ENCODE data around the gene VDR.

Gene VDR

GRCh38 chr12:47822863-47823262 lies 81.9 kb downstream of the VDR start:
- no peak for ATAC-seq
- TF ChIP-seq ZFP3 (CRISPR knock-in tag; IDR thresholded peaks at IDR 0.05): no peak
- TF ChIP-seq ESRRG (CRISPR knock-in tag; IDR thresholded peaks at IDR 0.05): no peak
- no peak for TF ChIP-seq CSDC2 (CRISPR knock-in tag; IDR thresholded peaks at IDR 0.05)
- no peak for TF ChIP-seq ZC3H10 (CRISPR knock-in tag; IDR thresholded peaks at IDR 0.05)
- no peak for TF ChIP-seq ZNF565 (CRISPR knock-in tag; conservative IDR thresholded peaks at IDR 0.05; ENCODE audit: low read depth)
- TF ChIP-seq GLIS3 (CRISPR knock-in tag; IDR thresholded peaks at IDR 0.05): no peak
- no peak for TF ChIP-seq SNAI2 (CRISPR knock-in tag; IDR thresholded peaks at IDR 0.05)
- TF ChIP-seq TSHZ2 (CRISPR knock-in tag; IDR thresholded peaks at IDR 0.05): no peak
- no peak for TF ChIP-seq ZFP30 (CRISPR knock-in tag; IDR thresholded peaks at IDR 0.05)
- TF ChIP-seq ISL1 (CRISPR knock-in tag; IDR thresholded peaks at IDR 0.05): no peak
- no peak for TF ChIP-seq BACH2 (CRISPR knock-in tag; IDR thresholded peaks at IDR 0.05; ENCODE audit: borderline replicate concordance)
- TF ChIP-seq CREB5 (CRISPR knock-in tag; IDR thresholded peaks at IDR 0.05; ENCODE audit: low read depth): no peak

GRCh38 chr12:47822401-47822800 lies 82.4 kb downstream of the VDR start:
- no peak for ATAC-seq
- TF ChIP-seq POU6F1 (CRISPR knock-in tag; IDR thresholded peaks at IDR 0.05; ENCODE audit: borderline replicate concordance, low read depth): no peak
- no peak for TF ChIP-seq PPARA (CRISPR knock-in tag; IDR thresholded peaks at IDR 0.05; ENCODE audit: borderline replicate concordance)
- TF ChIP-seq TOX (CRISPR knock-in tag; IDR thresholded peaks at IDR 0.05; ENCODE audit: borderline replicate concordance): no peak
- TF ChIP-seq ARNTL (CRISPR knock-in tag; IDR thresholded peaks at IDR 0.05; ENCODE audit: borderline replicate concordance, low read depth): no peak
- no peak for TF ChIP-seq GLIS3 (CRISPR knock-in tag; IDR thresholded peaks at IDR 0.05)
- TF ChIP-seq ESRRG (CRISPR knock-in tag; IDR thresholded peaks at IDR 0.05): no peak
- no peak for TF ChIP-seq BACH2 (CRISPR knock-in tag; IDR thresholded peaks at IDR 0.05; ENCODE audit: borderline replicate concordance)
- TF ChIP-seq TCF4 (CRISPR knock-in tag; IDR thresholded peaks at IDR 0.05; ENCODE audit: borderline replicate concordance): no peak
- TF ChIP-seq ZFP30 (CRISPR knock-in tag; IDR thresholded peaks at IDR 0.05): no peak
- TF ChIP-seq TSHZ2 (CRISPR knock-in tag; IDR thresholded peaks at IDR 0.05): no peak
- TF ChIP-seq CSRNP3 (CRISPR knock-in tag; IDR thresholded peaks at IDR 0.05): no peak
- TF ChIP-seq CREB5 (CRISPR knock-in tag; IDR thresholded peaks at IDR 0.05; ENCODE audit: low read depth): no peak
- no peak for TF ChIP-seq OSR1 (CRISPR knock-in tag; IDR thresholded peaks at IDR 0.05)
- no peak for TF ChIP-seq ZC3H10 (CRISPR knock-in tag; IDR thresholded peaks at IDR 0.05)
- TF ChIP-seq ZNF70 (CRISPR knock-in tag; IDR thresholded peaks at IDR 0.05): no peak
- TF ChIP-seq PATZ1 (CRISPR knock-in tag; IDR thresholded peaks at IDR 0.05; ENCODE audit: borderline replicate concordance): no peak
- TF ChIP-seq SNAI2 (CRISPR knock-in tag; IDR thresholded peaks at IDR 0.05): no peak
- no peak for TF ChIP-seq ZFP3 (CRISPR knock-in tag; IDR thresholded peaks at IDR 0.05)
